ENCODE measurements around the gene MEST. TPM values are rescaled to one million over a fixed set of nuclear protein-coding genes. Genes with fewer than 3 reads are reported as not detected.

The MEST gene
- total RNA-seq, 1 experiment from 2014 or later, result 112 TPM

GRCh38 chr7:130444751-130445407, 47.0 kb upstream of the MEST start:
- Histone ChIP-seq H3K4me1 (ENCODE audit: insufficient read depth, low read length) (peaks cover 4% of the 10 kb centered on the region), H4K20me1 (ENCODE audit: control insufficient read depth, insufficient read depth, insufficient read length) (no peaks in the 10 kb centered on the region), H3K23me2 (ENCODE audit: insufficient read length, low read depth, low read length, poor library complexity, severe bottlenecking) (peaks cover 5% of the 10 kb centered on the region), H3K23ac (ENCODE audit: insufficient read length, low read depth, low read length) (no peak overlapping the region), H3K79me1 (ENCODE audit: insufficient read depth, low read depth, low read length, poor library complexity, severe bottlenecking) (no peaks in the 10 kb centered on the region), H2BK12ac (ENCODE audit: insufficient read length, low read depth, low read length) (no peak overlapping the region), H4K5ac (ENCODE audit: insufficient read length, low read depth, low read length) (no peak overlapping the region), H3K27me3 (ENCODE audit: insufficient read depth, low read length) (no peaks in the 10 kb centered on the region), H2BK5ac (ENCODE audit: insufficient read length, low read length) (no peak overlapping the region), H2AFZ (ENCODE audit: low read length) (no peak overlapping the region), H3K79me2 (ENCODE audit: insufficient read depth, low read length) (no peaks in the 10 kb centered on the region), H3T11ph (ENCODE audit: low read length) (no peak overlapping the region), H2BK20ac (ENCODE audit: low read depth, low read length, poor library complexity, severe bottlenecking) (no peak overlapping the region), H3K4ac (ENCODE audit: low read depth, low read length) (no peak overlapping the region), H3K18ac (ENCODE audit: insufficient read length, low read depth, low read length) (no peak overlapping the region), H2BK120ac (ENCODE audit: low read depth, low read length, poor library complexity, severe bottlenecking) (no peak overlapping the region), H3K4me2 (ENCODE audit: insufficient read depth, insufficient read length, low read length) (no peak overlapping the region), H3K9ac (ENCODE audit: extremely low read depth, insufficient read length, low read length) (no peak overlapping the region), H2AK5ac (ENCODE audit: insufficient read length, low read length) (no peak overlapping the region), H3K9me3 (ENCODE audit: control insufficient read depth, low read depth, low read length) (no peaks in the 10 kb centered on the region), H4K8ac (replicated peaks; ENCODE audit: insufficient read length, low read depth, low read length) (no peak overlapping the region), H4K91ac (ENCODE audit: insufficient read length, low read depth, low read length) (no peak overlapping the region), H2BK15ac (ENCODE audit: low read depth, low read length) (no peak overlapping the region), H3K27ac (ENCODE audit: insufficient read length, low read depth, low read length) (no peak overlapping the region), H3K14ac (ENCODE audit: insufficient read depth, low read length) (no peak overlapping the region), H3K56ac (ENCODE audit: insufficient read length, low read depth, low read length) (no peak overlapping the region)
- no CpG with 5 or more reads among the region's 5 CpGs for WGBS (ENCODE audit: extremely low coverage, insufficient read length, low lambda C conversion rate)
- Mint-ChIP-seq H3K27ac (no peak overlapping the region), H3K4me3 (no peak overlapping the region), H3K9me3 (peaks cover 12 to 15% of the 10 kb centered on the region in 2 experiments), H3K36me3 (ENCODE audit: insufficient read depth in 1 of 3, low read depth in 3 of 3) (peaks cover 5 to 10% (median 6%) of the 10 kb centered on the region in 3 experiments), H3K4me1 (peaks cover 10 to 17% of the 10 kb centered on the region in 2 experiments), H3K27me3 (ENCODE audit: low read depth) (no peaks in the 10 kb centered on the region; the same call in 1 of the 2 replicates)
- TF ChIP-seq CTCF (conservative IDR thresholded peaks at IDR 0.05), result no peak
- no peak for DNase-seq
